NCI-H128 (cell line): Measurements from ENCODE around the gene RANGAP1.
"Not testable (repeated sequence)": the region's sequence is repeated elsewhere in the genome, so short reads cannot be mapped to it uniquely, and the experiment has no call there.

Experiments used
- DNase-seq: peaks from one replicate; lab custom pipeline; 2025; ENCODE audit not compliant: unreplicated experiment; lab: John Stamatoyannopoulos, UW

RANGAP1 gene

DNA sequence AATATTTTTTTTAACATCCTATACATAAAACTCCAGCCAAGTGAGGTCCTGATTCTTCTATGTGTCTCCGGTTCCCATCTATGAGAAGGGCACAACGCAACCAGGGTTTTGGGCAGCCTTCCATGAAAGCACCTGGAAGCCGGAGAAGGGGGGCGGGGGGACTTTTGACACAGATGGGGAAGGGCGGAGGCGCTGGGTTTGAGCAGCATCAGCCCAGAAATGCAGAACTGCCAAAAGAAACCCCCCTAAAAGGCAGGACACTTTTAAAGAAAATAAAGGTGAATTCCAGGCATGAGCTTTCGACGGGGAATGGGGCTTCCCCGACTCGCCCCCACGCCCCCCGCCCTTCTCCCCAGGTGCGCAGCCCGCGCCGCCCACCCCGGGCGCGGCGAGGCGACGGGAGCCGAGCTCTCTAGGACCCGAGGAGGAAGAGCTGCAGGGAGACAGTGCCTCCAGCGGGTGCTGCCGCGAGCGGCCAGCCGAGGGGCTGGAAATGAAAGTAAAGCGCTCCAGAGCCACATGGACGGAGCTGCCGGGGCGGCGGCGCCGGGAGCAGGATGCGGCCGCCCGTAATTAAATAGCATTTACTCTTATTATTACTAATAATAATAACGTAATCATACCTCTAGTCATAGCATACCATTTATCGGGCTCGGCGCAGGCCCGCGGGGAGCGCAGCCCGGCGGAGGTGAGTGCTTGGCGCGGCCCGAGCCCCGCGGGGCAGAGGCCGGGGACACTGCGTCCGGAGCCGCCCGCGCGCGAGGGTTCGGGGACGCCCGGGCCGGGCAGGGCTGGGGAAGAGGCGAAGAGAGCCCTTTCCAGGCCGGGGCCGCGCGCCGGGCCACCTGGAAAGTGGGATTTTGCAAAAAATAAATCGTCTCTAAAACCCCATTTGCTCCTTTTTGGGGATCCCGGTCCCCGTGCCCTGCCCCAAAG lies 15.4 kb upstream of the RANGAP1 start, which contains the start of gene ZC3H7B:
Gene ZC3H7B, plus strand, starts transcription at position 441 of the 936 bp plus-strand sequence. CDS start 19,136 bp downstream, outside the sequence.
- DNase-seq: peak; percentile 40

DNA sequence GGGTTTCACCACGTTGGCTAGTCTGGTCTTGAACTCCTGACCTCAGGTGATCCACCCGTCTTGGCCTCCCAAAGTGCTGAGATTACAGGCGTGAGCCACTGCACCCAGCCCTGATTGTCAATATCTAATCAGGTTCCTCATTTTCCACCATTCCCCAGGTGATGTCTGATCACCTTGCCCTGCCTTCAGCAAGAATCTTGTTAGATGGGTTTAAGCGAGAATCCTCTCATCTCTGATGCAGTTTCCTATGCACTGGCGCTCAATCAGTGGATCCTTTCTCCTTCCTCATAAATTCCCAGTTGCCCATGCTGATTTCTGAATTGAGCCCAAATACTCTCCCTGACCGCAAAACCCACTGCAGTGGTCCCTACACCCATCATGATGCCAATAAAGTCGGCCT lies 14.7 kb upstream of the RANGAP1 start:
- DNase-seq: no peak

DNA sequence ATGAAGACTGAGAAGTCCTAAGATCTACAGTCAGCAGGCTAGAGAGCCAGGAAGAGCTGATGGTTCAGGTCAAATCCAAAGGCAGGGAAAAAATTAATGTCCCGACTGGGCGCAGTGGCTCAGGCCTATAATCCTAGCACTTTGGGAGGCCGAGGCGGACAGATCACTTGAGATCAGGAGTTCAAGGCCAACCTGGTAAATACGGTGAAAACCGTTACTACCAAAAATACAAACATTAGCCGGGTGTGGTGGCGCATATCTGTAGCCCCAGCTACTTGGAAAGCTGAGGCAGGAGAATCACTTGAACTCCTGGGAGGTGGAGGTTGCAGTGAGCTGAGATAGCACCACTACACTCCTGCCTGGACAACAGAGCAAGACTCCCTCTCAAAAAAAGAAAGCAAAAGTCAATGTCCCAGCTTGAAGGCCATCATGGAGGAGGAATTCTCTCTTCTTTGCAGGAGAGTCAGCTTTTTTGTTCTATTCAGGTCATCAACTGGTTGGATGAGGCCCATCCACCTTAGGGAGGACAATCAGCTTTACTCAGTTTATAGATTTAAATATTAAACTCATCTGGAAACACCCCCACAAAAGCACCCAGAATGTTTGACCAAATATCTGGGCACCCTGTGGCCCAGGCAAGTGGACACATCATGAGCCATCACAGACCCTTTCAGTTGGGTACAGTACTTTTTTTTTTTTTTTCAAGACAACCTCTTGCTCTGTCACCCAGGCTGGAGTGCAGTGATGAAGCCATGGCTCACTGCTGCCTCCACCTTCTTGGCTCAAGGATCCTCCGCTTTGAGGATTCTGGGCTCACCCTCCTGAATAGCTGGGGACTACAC lies 11.1 kb upstream of the RANGAP1 start:
- no peak for DNase-seq

DNA sequence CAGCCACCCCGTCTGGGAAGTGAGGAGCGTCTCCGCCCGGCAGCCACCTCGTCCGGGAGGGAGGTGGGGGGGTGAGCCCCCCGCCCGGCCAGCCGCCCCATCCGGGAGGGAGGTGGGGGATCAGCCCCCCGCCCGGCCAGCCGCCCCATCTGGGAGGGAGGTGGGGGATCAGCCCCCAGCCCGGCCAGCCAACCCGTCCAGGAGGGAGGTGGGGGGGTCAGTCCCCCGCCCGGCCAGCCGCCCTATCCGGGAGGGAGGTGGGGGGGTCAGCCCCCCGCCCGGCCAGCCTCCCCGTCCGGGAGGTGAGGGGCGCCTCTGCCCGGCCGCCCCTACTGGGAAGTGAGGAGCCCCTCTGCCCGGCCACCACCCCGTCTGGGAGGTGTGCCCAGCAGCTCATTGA lies 8.8 kb upstream of the RANGAP1 start:
- DNase-seq: not testable (repeated sequence)

DNA sequence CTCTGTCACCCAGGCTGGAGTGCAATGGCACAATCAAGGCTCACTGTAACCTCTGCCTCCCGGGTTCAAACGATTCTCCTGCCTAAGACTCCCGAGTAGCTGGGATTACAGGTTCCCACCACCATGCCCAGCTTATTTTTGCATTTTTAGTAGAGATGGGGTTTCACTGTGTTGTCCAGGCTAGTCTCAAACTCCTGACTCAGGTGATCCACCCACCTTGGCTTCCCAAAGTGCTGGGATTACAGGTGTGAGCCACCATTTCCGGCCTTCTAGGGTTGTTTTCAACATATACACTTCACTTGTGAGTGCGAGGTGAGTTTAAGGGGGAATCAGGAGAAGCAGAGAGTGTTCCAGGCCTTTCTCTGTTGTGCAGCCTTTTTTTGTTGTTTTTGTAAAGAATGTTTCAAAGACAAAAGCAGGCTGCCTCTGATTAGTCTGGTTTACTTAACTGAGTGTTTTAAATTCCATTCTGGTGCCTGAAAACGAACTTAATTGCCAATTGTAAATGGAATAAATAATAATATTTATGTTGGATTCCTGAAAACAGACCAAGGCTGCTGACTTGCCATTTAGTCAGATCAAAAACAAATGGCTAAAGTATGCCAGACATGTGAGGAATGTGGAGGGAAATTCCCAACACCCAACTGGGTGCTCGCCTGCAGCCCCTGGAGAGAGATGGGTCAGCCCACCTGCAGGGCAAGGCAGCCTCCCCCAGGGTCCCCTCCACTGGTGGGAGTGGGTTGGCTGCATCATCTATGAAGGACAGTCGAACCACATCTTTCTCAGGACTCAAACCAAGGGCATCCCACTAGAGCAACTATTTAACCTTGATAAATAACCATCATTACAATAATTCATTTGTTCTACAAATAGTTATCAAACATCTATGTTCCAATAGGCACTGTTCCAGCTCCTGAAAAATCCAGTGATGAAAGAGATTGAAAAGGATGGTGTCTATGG lies 4.6 kb upstream of the RANGAP1 start:
- no peak for DNase-seq

DNA sequence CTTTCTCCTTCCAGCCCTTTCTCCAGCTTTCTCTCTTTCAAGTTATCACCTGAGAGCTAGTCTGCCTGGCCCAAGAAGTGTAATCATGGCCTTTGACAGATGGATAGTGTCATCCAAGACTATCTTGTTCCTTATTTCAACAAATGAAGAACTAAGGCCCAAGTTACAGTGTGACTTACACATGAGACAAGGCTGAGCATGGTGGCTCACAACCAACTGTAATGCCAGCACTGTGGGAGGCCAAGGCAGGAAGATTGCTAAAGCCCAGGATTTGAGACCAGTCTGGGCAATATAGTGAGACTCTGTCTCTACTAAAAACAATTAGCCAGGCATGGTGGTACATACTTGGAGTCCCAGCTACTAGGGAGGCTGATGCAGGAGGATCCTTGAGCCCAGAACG lies 3.7 kb upstream of the RANGAP1 start:
- no peak for DNase-seq

DNA sequence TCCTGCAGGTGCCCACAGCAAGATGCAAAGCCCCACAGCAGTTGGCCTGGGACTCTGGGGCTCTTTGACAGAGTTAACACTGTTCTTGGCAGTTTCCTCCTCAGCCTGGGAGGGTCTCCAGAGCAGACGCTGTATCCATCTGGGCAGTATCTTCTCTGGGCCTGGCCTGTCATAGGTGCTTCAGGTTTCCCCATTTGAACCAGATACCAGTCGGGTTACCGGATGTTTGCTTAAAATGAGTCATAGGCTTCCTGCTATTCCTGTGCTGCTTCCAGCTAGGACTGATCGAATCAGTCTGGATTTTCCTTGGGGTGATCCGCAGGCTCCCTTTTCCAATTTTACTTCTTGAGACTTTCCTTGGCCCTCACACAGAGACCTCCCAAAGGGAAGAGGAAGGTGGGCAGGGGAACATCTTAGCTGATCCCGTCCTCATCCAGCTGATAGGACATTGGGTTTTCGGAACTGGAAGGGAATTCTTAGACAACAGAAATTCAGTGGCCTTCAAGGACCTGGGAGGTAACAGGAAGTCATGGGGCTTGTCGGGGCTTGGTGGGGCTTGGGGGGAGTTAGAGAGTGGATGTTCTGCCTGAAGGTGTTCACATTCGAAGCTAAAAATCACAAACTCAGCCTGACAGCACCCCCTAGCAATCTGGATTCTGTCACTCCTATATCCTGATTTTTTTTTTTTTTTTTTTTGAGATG lies 2.4 kb upstream of the RANGAP1 start:
- no peak for DNase-seq

DNA sequence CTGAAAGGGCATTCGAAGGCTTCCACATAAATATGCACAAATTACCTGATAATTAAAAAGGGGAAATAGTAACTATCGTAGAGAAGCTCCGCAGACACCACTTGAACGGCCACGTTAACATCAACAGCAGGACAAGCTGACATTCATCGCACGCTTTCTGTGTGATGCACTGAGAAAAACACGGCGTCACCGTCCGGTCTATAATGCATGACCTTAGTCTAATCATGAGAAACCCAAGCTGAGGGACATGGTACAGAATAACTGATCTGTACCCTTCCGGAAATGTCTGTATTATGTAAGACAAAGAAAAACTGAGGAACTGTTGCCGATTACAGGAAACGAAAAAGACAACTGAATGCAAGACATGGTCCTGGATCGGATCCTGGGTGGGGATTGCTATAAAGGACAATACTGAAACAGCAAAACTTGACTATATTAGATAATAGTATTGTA lies 678 bp upstream of the RANGAP1 start:
- DNase-seq: no peak

DNA sequence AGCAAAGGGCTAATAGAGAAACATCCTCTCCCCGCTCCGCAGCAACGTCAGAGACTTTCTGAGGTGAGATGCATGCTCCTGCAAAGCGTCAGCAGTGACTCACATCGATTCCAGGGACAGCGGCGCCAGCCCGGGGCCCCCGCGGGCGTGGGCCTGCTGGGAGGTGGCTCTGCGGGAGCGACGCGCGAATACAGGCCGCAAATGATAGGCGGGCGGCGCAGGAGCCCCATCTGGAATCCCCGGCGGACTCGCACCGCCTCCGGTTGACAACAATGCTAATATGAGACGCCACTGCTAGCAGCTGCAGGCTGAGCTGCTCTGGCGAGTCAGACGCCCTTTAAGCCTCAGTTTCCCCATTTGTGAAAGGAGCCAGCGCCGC lies 557 bp downstream of the RANGAP1 start:
- no peak for DNase-seq

DNA sequence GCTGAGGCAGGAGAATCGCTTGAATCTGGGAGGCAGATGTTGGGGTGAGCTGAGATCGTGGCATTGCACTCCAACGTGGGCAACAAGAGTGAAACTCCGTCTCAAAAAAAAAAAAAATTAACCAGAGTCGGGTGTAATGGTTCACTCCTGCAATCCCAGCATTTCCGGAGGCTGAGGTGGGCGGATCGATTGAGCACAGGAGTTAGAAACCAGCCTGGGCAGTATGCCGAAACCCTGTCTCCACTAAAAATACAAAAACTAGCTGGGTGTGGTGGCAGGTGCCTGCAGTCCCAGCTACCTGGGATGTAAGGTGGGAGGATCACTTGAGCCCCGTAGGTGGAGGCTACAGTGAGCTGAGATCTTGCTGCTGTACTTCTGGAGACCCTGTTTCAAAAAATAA lies 1.5 kb downstream of the RANGAP1 start:
- DNase-seq: no peak

DNA sequence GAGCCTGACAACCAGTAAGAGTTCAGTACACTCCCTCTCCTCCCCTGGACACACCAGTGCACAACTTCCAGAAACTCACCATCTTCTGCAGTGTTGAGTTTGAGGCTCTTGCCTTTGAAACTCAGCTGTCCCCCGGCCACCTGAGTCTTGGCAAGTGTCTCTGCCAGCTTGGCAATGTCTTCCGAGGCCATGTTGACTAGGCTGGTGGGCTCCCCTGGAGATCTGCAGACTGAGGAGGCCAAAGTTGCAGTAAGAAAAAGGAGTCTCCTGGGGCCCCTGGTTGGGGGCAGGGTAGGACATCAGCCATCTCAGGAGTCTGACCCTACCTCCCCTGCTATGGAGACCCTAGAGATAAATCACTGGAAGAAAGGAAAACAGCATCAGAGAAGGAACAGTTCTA lies 5.1 kb downstream of the RANGAP1 start:
- DNase-seq: no peak

DNA sequence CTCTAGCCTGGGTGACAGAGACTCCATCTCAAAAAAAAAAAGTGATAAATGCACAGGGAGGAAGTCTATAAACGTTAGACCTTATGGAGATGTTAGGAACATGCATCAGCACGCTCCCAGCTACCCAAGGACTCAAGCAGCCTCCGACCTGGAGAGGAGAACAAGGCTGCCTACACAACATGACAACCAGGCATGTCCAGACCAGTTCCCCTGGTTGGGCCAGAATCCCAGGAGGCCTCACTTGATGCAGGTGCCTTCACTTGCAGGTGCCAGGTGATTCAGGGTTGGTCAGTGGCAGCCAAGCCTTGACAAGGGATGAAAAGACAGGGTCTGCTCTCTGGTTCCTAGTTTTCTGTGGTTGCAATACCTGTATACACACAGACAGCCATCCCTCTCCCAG lies 5.9 kb downstream of the RANGAP1 start:
- no peak for DNase-seq

DNA sequence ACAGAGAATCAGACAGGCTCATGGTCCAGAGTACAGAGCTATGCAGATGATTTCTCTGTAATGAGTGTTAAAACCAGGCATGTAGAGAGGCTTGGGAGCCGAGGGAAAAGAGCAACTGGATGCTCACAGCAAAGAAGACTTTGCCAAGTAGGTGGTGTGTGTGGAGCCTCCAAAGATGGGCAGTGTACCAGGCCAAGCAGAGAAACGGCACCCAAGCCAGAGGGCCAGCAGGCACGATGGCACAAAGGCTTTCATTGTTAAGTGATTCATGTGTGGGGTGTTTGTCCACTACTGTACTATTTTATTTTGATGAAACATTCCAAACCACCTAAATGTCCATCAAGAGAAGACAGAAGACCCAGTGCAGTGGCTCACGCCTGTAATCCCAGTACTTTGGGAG lies 11.1 kb downstream of the RANGAP1 start:
- DNase-seq: no peak

DNA sequence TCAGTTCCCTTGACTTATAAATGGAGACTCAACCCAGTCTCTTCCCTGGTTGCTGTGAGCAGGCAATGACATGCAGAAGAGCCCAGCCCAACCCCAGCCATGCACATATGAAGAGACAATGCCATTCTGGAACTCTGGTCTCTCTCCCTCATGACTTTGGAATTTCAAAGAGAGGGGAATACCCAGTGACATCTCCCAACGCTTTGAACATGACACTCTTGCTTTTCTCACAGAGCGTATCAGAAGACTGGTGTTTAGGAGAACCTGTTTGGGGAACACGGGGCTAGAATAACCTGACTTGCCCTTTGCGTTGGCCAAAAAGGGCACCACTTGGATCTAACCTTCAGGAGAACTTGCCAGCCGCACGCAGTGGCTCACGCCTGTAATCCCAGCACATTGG lies 12.9 kb downstream of the RANGAP1 start:
- DNase-seq: no peak

DNA sequence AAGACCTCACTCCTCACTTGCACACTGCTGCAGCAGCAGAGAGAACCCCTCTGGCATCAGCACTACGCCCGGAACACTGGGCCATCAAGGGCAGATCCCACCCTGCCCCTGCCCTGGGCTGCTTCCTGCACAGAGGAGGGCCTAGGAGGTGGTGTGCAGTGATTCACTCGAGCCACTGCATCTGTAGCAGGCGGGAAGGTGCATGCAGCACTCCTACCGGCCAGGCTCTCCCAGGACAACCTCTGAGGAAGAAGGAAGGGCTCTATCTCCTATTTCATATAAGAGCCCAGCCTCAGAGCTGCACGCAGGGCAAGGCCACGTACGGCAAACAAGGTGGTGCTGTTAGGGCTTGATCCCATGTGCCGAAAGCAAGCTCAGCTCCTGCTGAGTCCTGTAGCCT lies 14.2 kb downstream of the RANGAP1 start:
- DNase-seq: no peak

DNA sequence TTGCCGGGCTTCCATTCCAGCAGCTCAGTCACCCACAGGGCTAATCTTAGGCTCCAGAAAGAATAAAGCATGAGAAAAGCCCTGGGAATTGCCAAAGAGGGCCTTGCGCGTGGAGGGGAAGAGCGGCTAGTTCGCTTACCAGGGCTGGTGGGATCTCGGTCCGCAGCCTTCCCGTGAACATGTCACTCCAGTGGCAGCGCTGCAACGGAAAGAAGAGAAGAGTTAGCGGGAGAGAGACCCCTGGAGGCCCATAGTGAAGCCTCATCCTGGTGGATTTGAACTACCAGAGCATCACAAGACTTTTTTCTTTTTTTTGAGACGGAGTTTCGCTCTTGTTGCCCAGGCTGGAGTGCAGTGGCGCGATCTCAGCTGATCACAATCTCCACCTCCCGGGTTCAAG lies 18.0 kb downstream of the RANGAP1 start:
- DNase-seq: no peak

DNA sequence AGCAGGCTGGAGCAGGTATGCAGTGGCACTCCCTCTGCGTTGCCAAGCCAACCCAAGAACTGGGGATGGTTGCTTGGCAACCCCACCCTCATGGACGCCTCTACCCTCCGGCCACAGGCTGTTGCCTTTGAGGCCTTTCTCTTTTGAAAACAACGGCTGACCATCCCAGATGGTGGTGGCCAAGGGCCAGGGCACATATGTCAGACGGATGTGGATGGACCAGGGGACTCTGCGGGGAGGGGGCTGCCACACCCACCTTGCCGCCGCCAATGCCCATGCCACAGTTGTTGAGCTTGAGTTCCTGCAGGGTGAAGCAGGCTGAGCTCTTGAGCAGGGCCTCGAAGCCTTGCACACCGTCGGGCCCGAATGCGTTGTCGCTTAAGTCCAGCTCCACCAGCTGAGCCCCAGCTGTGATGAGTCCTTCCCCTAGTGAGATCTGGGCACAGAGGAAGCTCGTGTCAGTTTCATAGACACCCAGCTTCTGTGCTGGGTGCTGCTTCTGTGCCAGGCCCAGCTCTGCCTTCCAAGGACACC lies 21.5 kb downstream of the RANGAP1 start:
- no peak for DNase-seq

DNA sequence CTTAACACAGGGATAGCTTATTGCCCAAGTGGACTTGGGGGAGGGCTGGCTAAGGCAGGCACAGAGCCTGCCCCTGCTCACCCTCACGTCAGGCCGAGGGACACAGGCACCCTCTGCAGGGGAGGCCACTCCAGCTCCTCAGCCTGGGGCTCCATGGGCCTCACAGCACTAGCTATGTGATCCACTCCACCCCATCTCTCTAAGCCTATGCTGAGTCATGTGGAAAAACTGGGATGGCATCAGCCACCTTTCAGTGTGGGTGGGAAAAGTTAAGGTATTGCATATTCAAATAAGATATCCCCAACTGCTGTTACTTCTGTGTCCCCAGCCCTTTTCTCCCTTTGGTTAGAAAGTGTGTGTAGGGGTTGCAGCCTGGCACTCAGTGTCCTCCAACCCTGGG lies 22.3 kb downstream of the RANGAP1 start:
- DNase-seq: no peak

DNA sequence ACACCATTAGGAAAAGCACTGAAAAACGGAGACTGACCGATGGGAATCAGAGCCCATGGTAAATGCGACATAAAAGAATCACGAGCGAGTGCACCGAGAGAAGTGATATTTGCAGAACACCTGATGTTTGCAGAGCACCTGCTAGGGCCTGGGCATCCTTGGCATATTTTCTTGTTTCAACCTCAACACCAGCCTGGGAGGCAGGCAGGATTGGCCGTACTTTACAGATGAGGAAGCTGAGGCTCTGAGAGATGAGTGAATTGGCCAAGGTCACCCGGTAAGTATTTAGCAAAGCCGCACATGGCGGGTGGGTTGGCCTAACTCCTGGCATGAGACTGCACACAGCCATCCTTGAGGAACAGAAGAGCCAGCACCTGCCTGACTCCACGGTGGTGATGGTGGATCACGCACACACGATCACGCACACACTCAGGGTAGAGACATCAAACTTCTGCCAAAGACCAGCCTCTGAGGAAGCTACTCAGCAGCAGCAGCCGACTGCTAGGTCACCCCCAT lies 23.7 kb downstream of the RANGAP1 start:
- no peak for DNase-seq
